Transverse colon (tissue), 4 donors: Measurements from ENCODE around the gene PTP4A2.

Source experiments
- CTCF ChIP-seq, 5 experiments: fragments of 200-600 bp in 3 of 5; fragments of 450-650 bp in 2 of 5; sonication (generic) in 3 of 5; IDR thresholded peaks; 1 replicate in 2 of 5; 2 replicates in 3 of 5; pipeline ENCODE4 v1.5.1; 2016 to 2017; ENCODE audit warnings: antibody characterized with exemption in 5 of 5, inconsistent platforms in 3 of 5, mild to moderate bottlenecking in 2 of 5, moderate library complexity in 1 of 5
- EP300 ChIP-seq: sonication (generic); formaldehyde crosslinking; IDR thresholded peaks from one replicate; pipeline ENCODE4 v1.6.1; 2017; ENCODE audit warnings: antibody characterized with exemption, low read depth
- POLR2A ChIP-seq: fragments of 450-650 bp; IDR thresholded peaks from one replicate; pipeline ENCODE4 v1.6.1; 2016; ENCODE audit warnings: antibody characterized with exemption, mild to moderate bottlenecking, moderate library complexity
- POLR2AphosphoS5 ChIP-seq, 3 donors: sonication (generic); formaldehyde crosslinking; IDR thresholded peaks; one replicate each; pipeline ENCODE4 v1.6.1; 2016; ENCODE audit warnings: antibody characterized with exemption in 3 of 3

- no peak for TF ChIP-seq EP300
- TF ChIP-seq POLR2A, result no peak
- TF ChIP-seq CTCF (IDR thresholded peaks at IDR 0.05), result no peak
- TF ChIP-seq POLR2AphosphoS5 (IDR thresholded peaks at IDR 0.05), result no peak
Measured at GRCh38 chr1:31957701-31958674, 19.8 kb upstream of the PTP4A2 start.
